NCI-H526 treated with DMSO at 0.1 percent for 48 hours (cell line): ENCODE results near the gene ULK4.
"Not testable (repeated sequence)": the region's sequence is repeated elsewhere in the genome, so short reads cannot be mapped to it uniquely, and the experiment has no call there.

ENCODE experiments used
- DNase-seq: peaks from one replicate; lab custom pipeline; 2025; lab: John Stamatoyannopoulos, UW

ULK4 gene

DNA sequence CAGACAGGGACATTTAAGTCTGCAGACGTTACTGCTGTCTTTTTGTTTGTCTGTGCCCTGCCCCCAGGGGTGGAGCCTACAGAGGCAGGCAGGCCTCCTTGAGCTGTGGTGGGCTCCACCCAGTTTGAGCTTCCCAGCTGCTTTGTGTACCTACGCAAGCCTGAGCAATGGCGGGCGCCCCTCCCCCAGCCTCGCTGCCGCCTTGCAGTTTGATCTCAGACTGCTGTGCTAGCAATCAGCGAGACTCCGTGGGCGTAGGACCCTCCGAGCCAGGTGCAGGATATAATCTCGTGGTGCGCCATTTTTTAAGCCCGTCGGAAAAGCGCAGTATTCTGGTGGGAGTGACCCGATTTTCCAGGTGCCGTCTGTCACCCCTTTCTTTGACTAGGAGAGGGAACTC, 314.2 kb downstream of the ULK4 start:
- DNase-seq: not testable (repeated sequence)

DNA sequence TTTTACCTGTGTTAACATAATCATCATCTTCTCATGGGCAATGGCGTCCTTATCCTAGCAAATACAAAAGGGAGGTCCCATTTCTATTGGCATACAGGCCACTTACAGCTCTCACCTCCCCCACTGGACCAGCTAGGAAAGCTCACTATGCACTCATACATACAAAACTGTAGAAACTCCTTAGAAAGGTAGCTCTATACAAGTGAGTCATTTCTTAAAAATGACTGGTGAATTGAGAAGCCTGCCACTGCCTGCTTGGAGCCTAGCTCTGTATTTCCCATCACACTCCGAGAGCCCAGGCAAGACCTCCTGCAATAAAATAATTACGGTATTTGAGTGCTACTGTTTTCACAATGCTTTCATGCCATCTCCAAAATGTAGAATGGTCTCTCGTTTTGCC, 321.8 kb downstream of the ULK4 start:
- DNase-seq: no peak

DNA sequence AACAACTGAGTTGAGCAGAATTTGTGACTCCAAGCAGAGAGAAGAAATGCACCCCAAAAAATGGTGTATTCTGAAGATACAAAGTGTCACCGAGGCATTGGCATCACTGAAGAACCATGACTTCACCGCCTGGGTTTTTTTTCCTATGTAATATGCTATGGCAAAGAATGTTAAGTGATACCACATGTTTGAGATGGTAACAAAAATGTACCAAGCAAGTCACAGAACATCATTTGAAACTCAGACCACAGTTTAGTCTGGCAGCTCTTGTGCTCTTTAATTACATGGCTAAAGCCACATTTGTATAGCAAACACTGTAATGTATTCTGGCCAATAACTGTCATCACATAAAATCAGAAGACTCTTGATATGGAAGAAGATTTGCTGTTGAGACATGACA, 323.5 kb downstream of the ULK4 start:
- peak; percentile 52 for DNase-seq

- DNase-seq: no peak
Measured at GRCh38 chr3:41632700-41633099, 329.2 kb downstream of the ULK4 start.

DNA sequence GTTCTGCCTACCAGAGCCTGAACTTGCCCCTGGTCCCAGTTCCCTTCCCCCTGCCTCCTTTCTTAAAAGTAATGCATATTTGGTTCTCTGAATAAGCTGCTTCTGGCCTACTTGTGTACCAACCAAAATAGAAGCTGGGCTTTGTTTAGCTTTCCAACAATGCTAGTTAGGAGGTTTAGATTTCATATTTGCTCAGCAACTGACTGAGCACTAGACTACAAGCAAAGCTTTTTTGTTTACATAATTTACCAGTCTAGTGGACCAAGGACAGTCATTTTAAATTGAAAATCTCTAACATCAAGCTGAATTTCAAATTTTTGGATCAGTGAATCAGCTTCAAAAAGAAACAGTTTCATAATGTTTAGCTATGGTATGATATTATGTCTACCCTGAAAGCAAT, 331.2 kb downstream of the ULK4 start:
- no peak for DNase-seq

DNA sequence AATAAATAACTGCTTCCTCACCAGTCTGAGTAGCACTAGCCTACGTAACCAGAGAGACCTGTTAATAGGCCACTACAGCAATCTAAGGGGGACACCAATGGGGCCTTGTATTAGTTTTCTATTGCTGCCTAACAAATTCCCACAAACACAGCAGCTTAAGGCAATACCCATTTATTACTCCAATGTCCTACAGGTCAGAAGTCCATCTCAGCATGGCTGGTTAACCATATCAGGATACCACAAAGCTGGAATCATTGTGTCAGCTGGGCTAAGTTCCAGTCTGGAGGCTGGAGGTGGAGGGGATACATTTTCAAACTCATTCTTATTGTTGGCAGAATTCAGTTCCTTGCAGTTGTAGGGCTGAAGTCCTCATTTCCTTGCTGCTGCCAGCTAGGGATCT, 331.9 kb downstream of the ULK4 start:
- DNase-seq: no peak

- no peak for DNase-seq
Measured at GRCh38 chr3:41629072-41629471, 332.8 kb downstream of the ULK4 start.

DNA sequence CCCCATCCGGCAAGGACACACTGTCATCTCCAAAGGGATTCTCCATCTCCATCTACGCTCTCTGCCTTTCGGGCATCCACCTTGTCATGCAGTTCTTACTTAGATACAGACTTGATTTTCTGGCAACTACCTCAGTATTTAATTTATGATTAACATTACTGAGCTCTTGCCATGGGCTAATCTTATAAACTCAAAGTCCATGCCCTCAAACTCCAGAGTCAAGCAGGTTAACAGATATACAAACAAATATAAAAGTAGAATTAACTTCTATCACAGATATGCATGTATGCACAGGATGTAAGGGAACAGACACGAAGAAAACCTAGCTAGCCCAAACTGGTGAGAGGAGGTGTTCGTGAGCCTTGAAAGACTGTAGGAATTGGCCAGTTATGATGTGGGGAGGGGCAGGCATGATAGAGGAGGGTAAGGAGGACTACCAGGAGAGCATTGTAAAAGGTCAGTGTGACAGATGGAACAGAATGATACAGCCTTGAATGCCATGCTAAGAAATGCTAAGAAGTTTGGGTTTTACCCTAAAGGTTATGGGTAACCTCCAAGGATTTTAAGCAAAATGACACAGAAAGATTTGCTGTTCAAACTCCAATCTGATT, 334.3 kb downstream of the ULK4 start:
- no peak for DNase-seq

DNA sequence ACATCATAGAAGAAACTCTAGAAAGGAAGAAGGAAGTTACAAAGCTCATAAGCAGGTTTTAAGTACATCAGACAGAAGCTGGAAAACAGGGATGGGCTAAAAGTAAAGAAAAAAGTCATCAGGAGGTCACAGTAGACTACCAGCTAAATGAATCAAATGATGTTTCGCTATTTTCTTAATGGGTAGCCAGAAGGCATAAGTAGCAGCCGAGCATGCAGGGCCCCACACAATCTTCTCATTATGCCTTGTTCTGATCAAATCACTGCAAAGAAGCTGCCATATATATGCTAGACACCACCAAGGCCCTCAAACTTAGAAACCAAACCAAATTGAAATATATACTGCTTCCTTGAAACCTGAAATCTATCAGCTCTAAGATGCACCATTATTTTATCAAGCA, 349.1 kb downstream of the ULK4 start:
- no peak for DNase-seq

GRCh38 chr3:41611008-41611407, 350.9 kb downstream of the ULK4 start:
- DNase-seq: no peak

- DNase-seq: no peak
Measured at GRCh38 chr3:41608347-41608746, 353.6 kb downstream of the ULK4 start.

- no peak for DNase-seq
Measured at GRCh38 chr3:41603807-41604206, 358.1 kb downstream of the ULK4 start.

DNA sequence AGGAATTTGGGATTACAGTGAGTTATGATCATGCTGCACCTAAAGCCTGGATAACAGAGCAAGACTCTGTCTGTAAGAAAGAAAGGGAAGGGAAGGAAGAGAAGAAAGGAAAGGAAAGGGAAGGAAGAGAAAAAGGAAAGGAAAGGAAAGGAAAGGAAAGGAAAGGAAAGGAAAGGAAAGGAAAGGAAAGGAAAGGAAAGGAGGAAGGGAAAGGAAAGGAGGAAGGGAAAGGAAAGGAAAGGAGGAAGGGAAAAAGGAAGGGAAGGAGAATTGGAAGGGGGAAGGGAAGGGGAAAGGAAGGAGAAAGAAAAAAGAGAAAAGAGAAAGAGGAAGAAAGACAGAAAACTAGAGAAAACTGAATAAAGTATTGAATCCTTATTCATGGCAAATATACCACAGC, 359.8 kb downstream of the ULK4 start:
- no peak for DNase-seq

GRCh38 chr3:41601404-41601987, 360.4 kb downstream of the ULK4 start:
- DNase-seq: no peak

- DNase-seq: no peak
Measured at GRCh38 chr3:41600616-41601015, 361.3 kb downstream of the ULK4 start.

DNA sequence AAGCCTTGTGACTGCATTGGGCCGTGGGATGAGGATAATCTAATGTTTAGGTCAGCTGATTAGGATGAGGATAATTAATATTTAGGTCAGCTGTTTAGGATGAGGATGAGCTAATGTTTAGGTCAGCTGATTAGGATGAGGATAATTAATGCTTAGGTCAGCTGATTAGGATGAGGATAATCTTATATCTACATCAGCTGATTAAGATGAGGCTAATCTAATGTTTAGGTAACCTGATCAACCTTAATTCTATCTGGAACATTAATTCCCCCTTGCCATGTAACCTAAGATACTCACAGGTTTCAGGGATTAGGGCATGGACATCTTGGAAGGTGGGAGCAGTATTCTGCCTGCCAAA, 362.8 kb downstream of the ULK4 start:
- DNase-seq: no peak

GRCh38 chr3:41598402-41599126, 363.3 kb downstream of the ULK4 start:
- DNase-seq: no peak

GRCh38 chr3:41593774-41594173, 368.1 kb downstream of the ULK4 start:
- DNase-seq: no peak

- DNase-seq: no peak
Measured at GRCh38 chr3:41592753-41593510, 369.0 kb downstream of the ULK4 start.

DNA sequence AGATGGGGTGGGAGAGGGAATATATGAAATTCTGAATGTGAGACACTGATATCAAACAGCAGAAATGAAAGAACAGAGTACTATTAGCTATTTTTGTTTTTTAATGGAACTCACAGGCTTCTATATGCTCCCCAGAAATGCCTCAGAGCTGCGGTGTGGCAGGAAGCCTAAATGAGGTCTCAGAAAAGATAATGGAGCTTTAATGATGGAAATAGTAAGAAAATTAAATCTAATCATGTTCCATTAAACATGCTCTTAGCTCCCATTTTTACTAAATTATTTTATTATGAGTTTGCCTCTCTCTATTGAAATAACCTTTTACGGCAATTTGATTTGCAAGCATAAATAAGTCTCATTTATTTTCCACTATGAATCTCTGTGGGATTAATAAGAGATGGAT, 378.9 kb downstream of the ULK4 start:
- no peak for DNase-seq

- no peak for DNase-seq
Measured at GRCh38 chr3:41581700-41582099, 380.2 kb downstream of the ULK4 start.

DNA sequence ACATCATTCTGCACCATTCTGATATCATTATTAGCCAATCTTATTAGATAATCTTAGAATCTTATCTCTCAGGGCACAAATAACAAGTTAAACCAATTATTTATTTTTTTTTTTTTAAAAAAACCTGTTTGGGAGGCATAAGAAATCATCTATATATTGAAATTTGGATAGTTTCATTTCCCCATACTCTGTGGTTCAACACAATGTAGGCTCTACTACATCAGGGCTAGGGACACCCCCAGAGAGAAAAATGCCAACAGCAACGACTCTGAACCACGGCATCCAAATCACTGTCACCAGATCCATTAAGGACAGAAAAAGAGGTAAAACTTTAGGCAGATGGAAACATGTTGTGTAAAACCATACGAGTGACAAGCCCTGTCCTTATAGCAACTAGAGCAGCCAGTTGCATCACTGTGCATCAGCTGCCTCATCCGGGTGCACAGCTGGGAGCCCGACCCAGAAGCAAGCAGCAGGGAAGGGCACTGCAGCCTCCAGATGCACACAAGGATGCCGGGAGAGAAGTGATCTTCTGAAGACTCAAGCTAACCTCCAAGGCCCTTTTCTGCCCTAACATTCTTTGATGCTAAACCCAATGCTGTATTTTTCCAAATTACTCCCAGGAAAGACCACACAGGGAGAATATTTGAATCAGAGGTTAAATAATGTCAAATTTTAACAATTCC, 381.5 kb downstream of the ULK4 start:
- DNase-seq: no peak
